Loucy (cell line): ENCODE results near the gene G6PC3.
"Not testable (repeated sequence)": the region's sequence is repeated elsewhere in the genome, so short reads cannot be mapped to it uniquely, and the experiment has no call there.

Source experiments
- H2AFZ ChIP-seq: fragments of 200-600 bp; sonication (generic); 2 replicates; pipeline ENCODE4 v1.6.0; 2016; ENCODE audit warnings: antibody characterized with exemption, mild to moderate bottlenecking, low read length, moderate library complexity
- H3F3A ChIP-seq: fragments of 200-600 bp; 2 replicates; pipeline ENCODE4 v1.6.0; 2016; ENCODE audit warnings: antibody characterized with exemption, low read depth, mild to moderate bottlenecking
- H3K27me3 ChIP-seq: fragments of 200-600 bp; sonication (generic); 2 replicates; pipeline ENCODE4 v1.6.1; 2014; ENCODE audit warnings: low read length, mild to moderate bottlenecking; ENCODE audit not compliant: insufficient read depth, poor library complexity, severe bottlenecking
- H3K36me3 ChIP-seq: fragments of 200-600 bp; sonication (generic); 2 replicates; pipeline ENCODE4 v1.6.1; 2016; ENCODE audit warnings: low read length; ENCODE audit not compliant: insufficient read depth
- H3K4me1 ChIP-seq: fragments of 200-600 bp; sonication (generic); 2 replicates; pipeline ENCODE4 v1.5.1; 2014; ENCODE audit warnings: low read length, mild to moderate bottlenecking; ENCODE audit not compliant: insufficient read depth, poor library complexity, severe bottlenecking
- H3K4me2 ChIP-seq: fragments of 200-600 bp; sonication (generic); 2 replicates; pipeline ENCODE4 v1.6.0; 2014; ENCODE audit warnings: antibody characterized with exemption, low read length, low read depth, mild to moderate bottlenecking; ENCODE audit not compliant: poor library complexity, severe bottlenecking
- H3K4me3 ChIP-seq: fragments of 200-600 bp; sonication (generic); 2 replicates; pipeline ENCODE4 v1.5.1; 2014; ENCODE audit warnings: low read length, mild to moderate bottlenecking, mixed read lengths; ENCODE audit not compliant: poor library complexity, severe bottlenecking
- H3K79me2 ChIP-seq: fragments of 200-600 bp; sonication (generic); 2 replicates; pipeline ENCODE4 v1.6.1; 2014; ENCODE audit warnings: low read length; ENCODE audit not compliant: insufficient read depth
- H3K9ac ChIP-seq: fragments of 200-600 bp; sonication (generic); 2 replicates; pipeline ENCODE4 v1.6.0; 2014; ENCODE audit warnings: mild to moderate bottlenecking, low read depth, low read length, moderate library complexity; ENCODE audit not compliant: poor library complexity, severe bottlenecking
- H3K9me2 ChIP-seq: fragments of 200-600 bp; sonication (generic); replicated peaks from 2 replicates; pipeline ENCODE4 v1.6.1; 2016; ENCODE audit warnings: low read depth, low read length, mixed read lengths
- H3K9me3 ChIP-seq: fragments of 200-600 bp; sonication (generic); 2 replicates; pipeline ENCODE4 v1.6.1; 2014; ENCODE audit warnings: mild to moderate bottlenecking, antibody characterized with exemption, low read length, low read depth; ENCODE audit not compliant: insufficient read depth
- H4K20me1 ChIP-seq: fragments of 200-600 bp; sonication (generic); 2 replicates; pipeline ENCODE4 v1.6.0; 2014; ENCODE audit warnings: antibody characterized with exemption, low read length, mild to moderate bottlenecking; ENCODE audit not compliant: insufficient read depth, poor library complexity, severe bottlenecking
- CTCF ChIP-seq: fragments of 200-600 bp; sonication (generic); conservative IDR thresholded peaks from 2 replicates; pipeline ENCODE4 v1.5.1; 2014; ENCODE audit warnings: mild to moderate bottlenecking, antibody characterized with exemption, low read length
- EZH2phosphoT487 ChIP-seq: fragments of 200-600 bp; IDR thresholded peaks from 2 replicates; pipeline ENCODE4 v1.6.1; 2018; ENCODE audit warnings: antibody characterized with exemption, mild to moderate bottlenecking, moderate library complexity, borderline replicate concordance

The G6PC3 gene

DNA sequence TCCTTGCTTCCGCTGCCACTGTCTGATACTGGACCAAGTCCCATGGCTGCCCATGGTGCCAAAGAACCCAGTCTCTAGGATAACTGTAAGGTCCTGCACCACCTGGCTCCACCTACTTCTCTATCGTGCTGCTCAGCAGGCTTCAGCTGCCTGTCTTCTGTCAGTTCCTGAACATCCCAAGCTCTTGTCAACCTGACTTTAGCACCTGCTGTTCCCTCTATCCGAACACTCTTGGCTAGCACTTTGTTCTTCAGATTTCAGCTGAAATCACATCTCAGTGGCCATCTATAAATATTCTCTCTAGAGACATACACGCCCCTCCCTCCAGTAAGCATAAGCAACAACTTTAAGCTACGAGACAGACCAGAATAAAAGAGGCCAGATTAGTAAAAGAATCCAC, 40.8 kb upstream of the G6PC3 start:
- Histone ChIP-seq H3K4me3 (no peak overlapping the region), H3K36me3 (peaks cover 29% of the 10 kb centered on the region; the same call in 1 of the 2 replicates), H3K79me2 (no peaks in the 10 kb centered on the region), H3K4me1 (no peaks in the 10 kb centered on the region), H3K9me2 (no peaks in the 10 kb centered on the region), H4K20me1 (no peaks in the 10 kb centered on the region), H2AFZ (no peak overlapping the region), H3K4me2 (no peak overlapping the region), H3K9me3 (no peaks in the 10 kb centered on the region), H3K9ac (no peak overlapping the region), H3F3A (no peaks in the 10 kb centered on the region), H3K27me3 (no peaks in the 10 kb centered on the region)
- no peak for TF ChIP-seq CTCF
- TF ChIP-seq EZH2phosphoT487, result no peak

GRCh38 chr17:44030482-44030881, 40.1 kb upstream of the G6PC3 start:
- Histone ChIP-seq H3K9ac (no peak overlapping the region), H4K20me1 (no peaks in the 10 kb centered on the region), H3K9me3 (no peaks in the 10 kb centered on the region), H3K4me2 (no peak overlapping the region), H3K4me1 (no peaks in the 10 kb centered on the region), H3K9me2 (no peaks in the 10 kb centered on the region), H3K27me3 (no peaks in the 10 kb centered on the region), H3K79me2 (no peaks in the 10 kb centered on the region), H3K36me3 (peaks cover 29% of the 10 kb centered on the region; the same call in 1 of the 2 replicates), H2AFZ (no peak overlapping the region), H3K4me3 (no peak overlapping the region), H3F3A (no peaks in the 10 kb centered on the region)
- no peak for TF ChIP-seq CTCF
- TF ChIP-seq EZH2phosphoT487, result no peak

DNA sequence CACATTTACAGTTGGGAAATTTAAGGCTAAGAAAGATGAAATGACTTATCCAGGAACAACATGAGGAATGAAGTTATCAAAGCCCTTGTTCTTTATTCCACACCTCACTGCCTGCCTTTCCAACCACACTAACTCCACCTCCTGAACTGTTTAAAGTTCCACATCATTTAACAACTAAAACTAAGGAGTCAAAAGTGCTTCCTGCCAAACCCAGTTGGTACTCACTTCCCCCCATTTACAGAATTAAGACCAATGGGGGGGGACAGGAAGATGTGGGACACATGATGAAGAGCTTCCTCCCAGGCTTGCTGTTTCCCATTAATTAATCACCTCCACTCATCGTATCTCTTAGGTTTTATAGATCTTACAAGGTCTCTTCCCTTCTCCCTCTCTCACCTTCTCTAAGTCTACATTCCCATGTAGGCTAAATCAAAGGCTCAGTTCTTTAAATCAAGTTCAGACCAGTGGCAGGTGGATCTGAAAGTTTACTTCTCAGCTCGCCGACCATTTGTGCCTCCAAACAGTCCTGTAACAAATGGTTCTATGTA, 36.6 kb upstream of the G6PC3 start:
- peaks cover 4% of the 10 kb centered on the region for H4K20me1 ChIP-seq
- no peaks in the 10 kb centered on the region for H3K79me2 ChIP-seq
- no peak overlapping the region for H3K4me2 ChIP-seq
- no peak overlapping the region for H3K9ac ChIP-seq
- H3K4me3 ChIP-seq, result no peak overlapping the region
- H2AFZ ChIP-seq, result no peak overlapping the region
- H3K4me1 ChIP-seq, result no peaks in the 10 kb centered on the region
- H3K36me3 ChIP-seq, result peaks cover 59% of the 10 kb centered on the region; the same call in 1 of the 2 replicates
- TF ChIP-seq CTCF, result no peak
- TF ChIP-seq EZH2phosphoT487, result no peak
- H3F3A ChIP-seq, result no peaks in the 10 kb centered on the region
- no peaks in the 10 kb centered on the region for H3K9me2 ChIP-seq
- H3K27me3 ChIP-seq, result no peaks in the 10 kb centered on the region
- no peaks in the 10 kb centered on the region for H3K9me3 ChIP-seq

GRCh38 chr17:44034688-44035087, 35.8 kb upstream of the G6PC3 start:
- H2AFZ ChIP-seq, H3K4me2 ChIP-seq, H3K9ac ChIP-seq, H3K9me2 ChIP-seq, H3K4me1 ChIP-seq, H3K27me3 ChIP-seq, H3K9me3 ChIP-seq, H3F3A ChIP-seq, H3K79me2 ChIP-seq, H3K4me3 ChIP-seq, H4K20me1 ChIP-seq: not testable (repeated sequence)
- peaks cover 63% of the 10 kb centered on the region; the same call in 1 of the 2 replicates for H3K36me3 ChIP-seq
